Stimulated activated CD8-positive, alpha-beta memory T cell treated with anti-CD3 and anti-CD28 coated beads, Interleukin-12 subunit alpha, Interleukin-12 subunit beta, amount 100 ng/mL, for 1 hour (primary cell): ENCODE measurements around the gene GGCX.
A peak's percentile ranks its signal among the peaks of the same experiment; 100 is the strongest.
"Not testable (repeated sequence)": the region's sequence is repeated elsewhere in the genome, so short reads cannot be mapped to it uniquely, and the experiment has no call there.

ENCODE experiments used
- DNase-seq: peaks from one replicate; pipeline ENCODE4 v3.0.0-alpha.2; 2020; ENCODE audit warnings: low read depth

Gene GGCX

DNA sequence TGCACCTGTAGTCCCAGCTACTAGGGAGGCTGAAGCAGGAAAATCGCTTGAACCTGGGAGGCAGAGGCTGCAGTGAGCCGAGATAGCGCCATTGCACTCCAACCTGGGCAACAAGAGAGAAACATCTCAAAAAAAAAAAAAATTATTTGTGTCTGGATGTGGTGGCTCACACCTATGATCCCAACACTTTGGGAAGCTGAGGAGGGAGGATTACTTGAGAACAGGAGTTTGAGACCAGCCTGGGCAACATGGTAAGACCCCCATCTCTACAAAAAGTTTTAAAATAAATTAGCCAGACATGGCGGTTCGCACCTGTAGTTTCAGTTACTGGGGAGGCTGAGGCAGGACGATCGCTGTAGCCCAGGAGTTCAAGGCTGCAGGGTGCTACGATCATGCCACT is 14.4 kb upstream of the GGCX start:
- no peak for DNase-seq

DNA sequence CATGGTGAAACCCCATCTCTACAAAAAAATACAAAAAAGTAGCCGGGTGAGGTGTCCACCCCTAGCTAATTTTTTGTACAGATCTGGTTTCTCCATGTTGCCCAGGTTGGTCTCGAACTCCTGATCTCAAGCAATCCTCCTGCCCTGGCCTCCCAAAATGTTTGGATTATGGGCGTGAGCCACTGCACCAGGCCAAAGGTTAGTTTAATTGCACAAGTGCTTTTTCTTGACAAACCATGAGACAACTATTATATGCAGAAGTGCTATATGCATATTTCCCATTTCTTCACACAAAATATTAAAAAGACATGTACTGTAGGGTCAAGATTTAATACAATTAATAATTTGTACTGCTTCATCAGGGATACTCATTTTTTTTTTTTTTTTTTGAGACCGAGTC is 5.0 kb upstream of the GGCX start:
- DNase-seq = no peak

DNA sequence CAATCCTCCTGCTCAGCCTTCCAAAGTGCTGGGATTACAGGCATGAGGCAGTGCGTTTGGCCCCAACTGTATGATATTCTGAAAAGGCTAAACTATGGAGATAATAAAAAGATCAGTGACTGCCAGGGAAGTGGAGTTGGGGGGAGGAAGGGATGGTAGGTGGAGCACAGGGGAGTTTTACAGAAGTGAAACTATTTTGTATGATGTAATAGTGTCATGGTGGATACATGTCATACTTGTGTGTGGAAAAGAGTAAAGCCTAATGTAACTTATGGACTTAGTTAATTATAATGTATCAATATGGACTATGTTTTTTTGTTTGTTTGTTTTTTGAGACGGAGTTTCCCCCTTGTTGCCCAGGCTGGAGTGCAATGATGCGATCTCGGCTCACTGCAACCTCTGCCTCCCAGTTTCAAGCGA is 2.9 kb upstream of the GGCX start:
- no peak for DNase-seq

DNA sequence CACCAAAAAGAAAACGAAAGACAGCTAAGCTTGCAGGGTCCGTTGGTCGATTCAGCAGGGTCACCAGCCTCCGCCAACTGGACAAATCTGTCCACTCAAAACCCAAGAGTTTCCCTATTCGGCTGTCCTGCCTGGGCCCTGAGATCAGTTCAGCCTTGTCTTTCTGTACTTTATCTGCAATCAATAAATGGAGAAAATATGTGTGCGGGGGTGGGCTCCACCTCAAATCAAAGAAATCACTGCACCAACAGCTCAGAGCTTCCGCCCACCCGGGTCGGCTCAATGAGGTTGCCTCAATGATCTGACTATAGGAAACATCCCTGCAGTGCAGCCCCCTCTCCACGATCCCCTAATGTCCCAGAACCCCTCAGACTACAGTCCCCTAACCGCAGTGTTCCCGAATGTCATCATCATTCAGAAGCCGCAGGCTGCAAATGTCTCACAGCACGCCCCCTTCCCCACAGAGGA is 447 bp downstream of the GGCX start:
- DNase-seq = no peak

DNA sequence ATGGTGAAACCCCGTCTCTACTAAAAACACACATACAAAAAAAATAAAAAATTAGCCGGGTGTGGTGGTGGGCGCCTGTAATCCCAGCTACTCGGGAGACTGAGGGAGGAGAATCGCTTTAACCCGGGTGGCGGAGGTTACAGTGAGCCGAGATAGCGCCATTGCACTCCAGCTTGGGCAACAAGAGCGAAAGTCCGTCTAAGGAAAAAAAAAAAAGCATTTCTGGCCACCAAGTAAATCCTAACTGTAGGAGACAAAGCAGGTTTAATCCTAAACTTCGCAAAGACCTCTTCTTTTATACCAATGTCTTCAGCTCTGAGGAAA is 928 bp downstream of the GGCX start:
- DNase-seq = not testable (repeated sequence)

DNA sequence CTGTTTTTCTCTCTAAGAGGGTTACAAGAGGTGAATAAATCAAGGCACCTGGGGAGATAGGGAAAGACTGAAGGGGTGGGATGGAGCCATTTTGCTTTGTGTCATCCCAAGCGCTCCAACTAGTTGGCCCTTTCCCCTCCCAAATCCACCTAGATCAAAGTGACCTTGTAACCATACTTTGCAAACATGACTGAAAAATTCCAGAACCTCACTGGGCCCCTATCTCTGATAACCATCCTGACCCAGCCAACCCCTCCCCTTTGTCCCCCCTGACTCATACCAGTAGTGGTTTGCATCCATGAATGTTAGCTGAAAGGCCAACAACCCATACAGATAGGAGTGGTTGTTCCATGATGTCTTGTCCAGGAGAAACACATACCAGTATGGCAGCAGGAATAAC is 3.1 kb downstream of the GGCX start:
- DNase-seq = no peak

DNA sequence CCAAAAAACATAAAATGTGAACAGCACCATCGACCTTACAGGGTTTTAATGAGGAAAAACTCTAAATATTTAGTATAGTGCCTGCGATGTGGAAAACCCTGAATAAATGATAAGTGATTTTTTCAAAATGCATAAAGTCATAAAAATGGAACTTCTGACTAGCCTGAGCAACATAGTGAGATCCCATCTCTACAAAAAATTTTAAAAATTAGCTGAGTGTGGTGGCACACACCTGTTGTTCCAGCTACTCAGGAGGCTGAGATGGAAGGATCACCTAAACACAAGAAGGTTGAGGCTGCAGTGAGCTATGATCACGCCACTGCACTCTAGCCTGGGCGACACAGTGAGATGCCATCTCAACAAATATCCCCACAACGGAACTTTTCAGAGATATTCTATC is 4.2 kb downstream of the GGCX start:
- DNase-seq = no peak

DNA sequence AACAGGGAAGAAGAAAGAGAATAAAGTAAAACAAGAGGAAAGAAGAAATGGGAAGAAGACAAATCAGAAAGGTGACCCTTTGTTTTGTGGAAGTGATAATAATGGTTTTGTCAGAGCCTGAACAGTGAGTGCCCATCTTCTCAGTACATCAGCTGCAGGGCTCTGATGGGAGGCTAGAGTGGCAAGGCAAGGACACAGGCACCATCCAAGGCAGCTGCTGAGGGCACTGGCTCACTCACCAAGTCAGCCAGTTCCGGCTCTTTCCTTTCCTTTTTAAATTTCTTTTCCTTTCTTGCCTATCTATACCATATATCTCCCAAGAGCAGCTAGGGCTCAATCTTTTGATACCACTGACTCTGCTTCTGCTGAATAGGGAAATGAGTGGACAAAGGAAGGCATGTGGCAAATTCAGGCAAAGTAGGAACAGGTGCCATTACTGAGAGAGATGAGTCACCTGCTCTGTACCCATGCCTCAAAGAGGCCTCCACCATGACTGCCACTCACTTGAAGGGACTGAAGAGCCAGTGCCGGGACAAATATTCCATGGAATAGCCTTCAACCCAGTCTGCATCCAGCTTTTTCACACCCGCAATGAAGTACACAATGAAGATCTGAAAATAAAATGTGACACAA is 6.2 kb downstream of the GGCX start:
- DNase-seq = no peak

DNA sequence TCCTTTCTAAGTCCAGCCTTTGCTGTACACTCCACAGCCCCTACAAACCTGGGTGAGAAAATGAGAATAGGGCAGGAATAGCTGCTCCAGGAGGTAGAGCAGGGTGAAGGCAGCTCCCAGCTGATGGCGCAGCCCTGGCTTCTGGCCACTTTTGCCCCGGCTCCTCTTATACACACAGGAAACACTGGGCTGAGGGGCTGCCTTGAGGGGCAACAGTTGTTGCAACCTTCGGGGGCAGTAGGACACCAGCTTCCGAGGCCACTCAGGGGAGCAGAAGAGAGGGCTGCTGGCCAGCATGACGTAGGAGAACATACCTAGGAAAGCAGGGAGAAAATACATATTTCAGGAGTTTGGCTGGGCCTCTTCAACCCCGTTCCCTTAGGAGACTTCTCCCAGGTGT is 8.1 kb downstream of the GGCX start:
- no peak for DNase-seq

DNA sequence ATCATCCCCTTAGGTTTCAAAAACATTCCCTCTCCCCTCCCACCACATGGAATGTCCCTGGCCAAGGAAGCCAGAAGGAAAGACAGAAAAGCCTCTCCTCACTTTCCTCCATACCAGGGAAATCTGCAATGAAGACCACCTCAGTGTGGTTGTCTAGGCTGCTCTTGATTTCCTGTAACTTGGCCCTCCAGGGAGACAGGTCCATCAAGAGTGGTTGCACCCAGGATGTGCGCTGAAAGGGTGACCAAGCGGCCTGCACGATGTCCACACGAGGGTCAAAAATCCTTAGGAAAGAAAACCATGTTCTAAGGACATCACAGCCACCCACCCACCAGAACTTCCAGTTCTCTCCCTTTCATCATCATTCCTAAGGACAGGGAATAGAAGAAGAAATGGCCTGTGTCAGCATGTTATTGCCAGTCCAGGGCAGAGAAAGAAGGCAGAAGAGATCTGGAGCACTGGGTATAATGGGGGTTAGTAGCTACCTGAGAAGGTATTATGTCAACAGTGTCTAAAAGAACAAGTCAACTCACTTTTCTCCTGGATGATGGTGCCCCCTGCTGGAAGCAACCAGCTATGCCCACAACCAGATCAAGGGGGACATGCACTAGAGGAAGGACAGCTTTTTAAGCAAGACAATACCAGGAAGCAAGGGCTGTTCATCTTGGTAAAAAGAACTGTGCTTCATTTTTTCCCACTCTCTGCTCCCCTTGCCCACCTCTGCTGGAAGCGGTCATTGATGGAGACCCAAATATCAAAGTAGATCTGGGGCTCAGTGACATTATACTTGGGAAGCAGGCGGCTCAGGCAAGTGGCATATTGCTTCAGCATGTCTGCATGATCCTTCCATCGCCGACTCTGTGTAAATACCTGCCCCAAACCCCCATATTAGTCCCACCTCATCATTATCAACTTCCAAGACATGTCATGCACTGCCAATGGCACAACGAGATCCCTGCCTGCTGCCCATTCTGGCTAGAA is 9.3 kb downstream of the GGCX start:
- peak; percentile 89 for DNase-seq

DNA sequence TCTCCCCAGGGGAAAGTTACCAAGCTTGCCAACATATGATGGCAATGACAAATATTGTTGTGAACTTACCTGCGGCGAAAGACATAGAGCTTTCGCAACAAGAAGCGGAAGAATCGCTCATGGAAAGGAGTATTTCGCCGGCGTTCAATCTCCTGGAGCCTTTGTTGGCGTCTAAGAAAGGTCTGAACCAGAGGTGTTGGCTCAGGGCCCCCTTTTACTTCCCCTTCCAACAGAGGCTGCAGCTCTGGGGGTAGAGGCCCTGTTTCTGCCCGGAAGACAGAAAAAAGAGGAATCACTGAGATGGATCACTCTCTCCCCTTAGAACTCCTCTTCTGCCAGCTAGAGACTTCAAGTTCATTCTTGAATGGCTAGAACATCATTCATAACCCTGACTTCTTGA is 10.8 kb downstream of the GGCX start:
- DNase-seq = no peak

DNA sequence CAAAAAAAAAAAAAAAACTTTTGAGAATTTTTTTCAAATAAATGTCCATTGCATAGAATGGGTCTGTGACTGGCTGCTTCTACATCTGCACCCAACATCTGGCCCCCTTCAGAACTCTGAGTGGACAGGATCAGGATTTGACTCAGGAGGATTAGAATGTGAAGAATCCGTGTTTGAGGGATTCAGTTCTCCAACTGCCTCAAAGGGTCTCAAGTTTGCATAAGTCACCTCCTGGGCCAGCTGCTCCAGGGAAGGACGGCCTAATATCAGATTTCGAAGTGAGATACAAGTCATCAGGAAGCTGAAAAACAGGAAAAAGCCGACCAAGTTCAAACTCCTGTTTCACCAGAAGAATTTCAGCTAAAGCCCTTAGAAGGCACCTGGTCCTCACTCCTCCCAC is 11.5 kb downstream of the GGCX start:
- DNase-seq = no peak

DNA sequence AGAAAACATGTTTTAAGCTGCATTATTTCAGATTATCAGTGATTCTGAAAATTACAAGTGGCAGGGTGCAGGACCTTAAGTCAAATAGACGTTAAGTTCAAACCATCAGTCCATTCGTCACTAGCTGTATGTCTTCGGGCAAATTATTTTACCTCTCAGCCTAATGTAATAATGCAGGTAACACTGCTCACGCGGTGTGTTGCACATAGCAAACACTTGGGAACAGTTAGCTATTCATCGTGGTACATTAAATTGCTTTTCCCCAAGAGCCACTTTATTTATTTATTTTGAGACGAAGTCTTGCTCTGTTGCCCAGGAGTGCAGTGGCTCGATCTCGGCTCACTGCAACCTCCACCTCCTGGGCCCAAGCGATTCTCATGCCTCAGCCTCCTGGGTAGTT is 12.2 kb downstream of the GGCX start:
- DNase-seq = no peak

DNA sequence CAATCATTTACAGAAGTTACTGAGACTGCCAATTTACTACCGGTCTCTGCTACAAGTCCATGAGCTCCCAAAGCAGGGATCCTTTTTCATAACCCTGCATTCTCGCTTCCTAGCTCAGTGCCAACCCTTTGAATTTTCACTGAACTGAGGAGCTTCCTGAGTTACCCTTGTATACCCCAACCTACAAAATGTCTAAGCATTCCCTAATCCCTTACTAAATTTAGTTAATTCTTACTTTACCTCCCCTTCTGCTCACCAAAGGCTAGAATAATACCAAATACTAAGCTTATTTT is 12.7 kb downstream of the GGCX start:
- DNase-seq = no peak

DNA sequence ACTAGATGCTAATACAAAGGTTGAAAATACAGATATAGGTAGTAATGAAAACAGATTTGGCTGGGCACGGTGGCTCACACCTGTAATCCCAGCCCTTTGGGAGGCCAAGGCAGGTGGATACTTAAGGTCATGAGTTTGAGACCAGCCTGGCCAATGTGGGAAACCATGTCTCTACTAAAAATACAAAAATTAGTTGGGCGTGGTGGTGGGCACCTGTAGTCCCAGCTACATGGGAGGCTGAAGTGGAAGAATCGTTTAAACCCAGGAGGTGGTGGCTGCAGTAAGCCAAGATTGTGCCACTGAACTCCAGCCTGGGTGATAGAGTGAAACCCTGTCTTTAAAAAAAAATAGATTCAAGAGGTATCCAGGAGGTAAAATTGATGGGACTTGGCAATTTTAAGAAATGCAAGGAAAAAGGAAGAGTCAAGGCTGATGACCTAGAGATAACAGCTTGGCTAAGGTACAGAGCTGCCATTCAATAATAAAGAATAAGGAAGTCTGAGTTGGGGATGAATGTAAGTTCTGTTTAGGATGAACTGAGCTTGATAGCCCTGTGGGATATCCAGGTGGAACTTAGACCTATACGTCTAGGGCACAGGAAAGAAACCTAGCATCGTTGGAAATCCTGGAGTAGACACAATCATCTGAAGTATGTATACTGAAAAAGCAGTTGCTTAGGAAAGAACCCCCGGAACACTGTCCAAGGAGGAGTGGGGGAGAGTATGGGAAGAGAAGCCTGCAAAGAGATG is 13.3 kb downstream of the GGCX start:
- no peak for DNase-seq

DNA sequence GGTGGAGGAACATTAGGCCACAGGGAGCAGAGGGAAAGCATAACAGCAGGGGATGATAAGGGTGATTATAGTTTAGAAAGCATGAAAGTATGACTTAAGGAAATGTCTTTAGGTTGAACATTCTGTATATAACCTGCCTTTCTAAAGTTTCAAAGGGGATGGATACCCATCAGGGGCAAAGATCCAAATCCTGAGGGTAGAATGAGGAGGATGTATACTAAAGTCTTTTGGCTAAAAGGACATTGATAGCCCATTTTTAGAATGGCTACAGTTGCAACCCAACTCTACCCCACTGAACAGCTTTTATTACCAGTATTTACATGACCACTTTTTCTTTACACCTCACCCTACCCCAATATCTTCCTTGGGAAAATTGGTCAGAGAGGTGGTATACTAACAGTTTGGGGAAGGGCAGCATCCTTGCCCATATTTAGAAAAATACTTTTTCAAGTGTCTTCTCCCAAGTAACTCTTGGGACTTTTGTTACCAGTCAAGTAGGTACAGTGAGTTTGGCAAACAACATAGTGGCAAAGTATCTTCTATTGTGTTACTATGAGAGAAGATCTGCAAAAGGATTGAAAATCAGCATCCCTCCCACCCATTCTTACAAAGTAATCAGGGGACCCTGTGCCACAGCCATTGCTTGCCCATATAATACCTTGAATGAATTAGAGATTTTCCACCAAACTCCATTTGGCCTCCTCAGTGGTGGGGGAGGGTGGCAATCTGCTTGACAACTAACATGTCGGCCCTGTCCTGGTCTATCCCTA is 14.0 kb downstream of the GGCX start:
- DNase-seq = no peak

DNA sequence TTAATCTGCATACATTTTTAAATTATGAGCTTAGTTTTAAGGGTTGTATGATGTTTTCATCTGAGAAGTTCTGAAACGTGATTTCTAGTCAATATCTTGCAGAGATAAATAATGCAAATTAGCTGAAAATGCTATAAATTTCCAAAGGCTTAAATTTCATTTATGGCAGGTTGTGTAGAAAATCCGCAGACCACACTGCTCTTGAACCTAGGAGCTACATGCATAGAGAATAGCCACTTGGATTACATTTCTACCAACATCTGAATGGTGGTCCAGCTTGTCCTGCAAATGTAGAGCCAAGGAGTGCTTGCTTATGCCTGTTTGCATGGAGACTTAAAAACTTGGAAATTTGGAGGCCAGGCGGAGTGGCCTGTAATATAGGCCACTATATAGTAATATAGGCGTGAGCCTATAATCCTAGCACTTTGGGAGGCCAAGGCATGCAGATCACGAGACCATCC is 15.5 kb downstream of the GGCX start:
- DNase-seq = no peak

DNA sequence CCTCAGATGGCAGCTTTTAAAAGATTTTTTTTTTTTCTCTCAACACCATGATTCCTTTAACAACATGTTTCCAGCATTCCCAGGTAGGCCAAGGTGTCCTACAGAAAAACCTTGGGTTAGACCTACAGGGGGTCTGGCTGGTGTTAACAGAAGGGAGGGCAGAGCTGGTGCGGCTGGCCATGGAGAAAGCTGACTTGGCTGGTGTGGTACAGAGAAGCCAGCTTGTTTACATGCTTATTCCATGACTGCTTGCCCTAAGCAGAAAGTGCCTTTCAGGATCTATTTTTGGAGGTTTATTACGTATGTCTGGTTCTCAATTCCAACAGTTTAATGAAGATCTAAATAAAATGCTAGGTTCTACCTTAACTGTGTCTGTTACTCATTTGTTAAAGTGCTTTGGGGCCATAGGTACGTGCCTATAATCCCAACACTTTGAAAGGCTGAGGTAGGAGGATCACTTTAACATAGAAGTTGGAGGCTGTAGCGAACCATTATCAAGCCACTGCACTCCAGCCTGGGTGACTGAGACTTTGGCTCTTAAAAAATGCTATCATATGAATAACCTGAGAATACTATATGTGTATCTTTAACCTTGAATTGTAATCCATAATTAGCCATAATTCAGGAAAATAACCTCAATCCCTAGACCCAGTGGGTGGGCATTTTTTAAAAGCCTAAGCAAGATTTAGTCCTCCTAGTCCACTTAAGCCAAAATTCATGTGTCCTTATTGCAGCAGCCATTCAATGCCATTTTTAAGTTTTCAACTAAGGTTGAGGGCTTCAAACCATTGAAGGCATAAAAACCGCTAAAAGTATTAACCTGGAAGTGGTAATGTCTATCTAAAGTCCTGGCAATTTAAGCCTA is 16.1 kb downstream of the GGCX start:
- DNase-seq = not testable (repeated sequence)

DNA sequence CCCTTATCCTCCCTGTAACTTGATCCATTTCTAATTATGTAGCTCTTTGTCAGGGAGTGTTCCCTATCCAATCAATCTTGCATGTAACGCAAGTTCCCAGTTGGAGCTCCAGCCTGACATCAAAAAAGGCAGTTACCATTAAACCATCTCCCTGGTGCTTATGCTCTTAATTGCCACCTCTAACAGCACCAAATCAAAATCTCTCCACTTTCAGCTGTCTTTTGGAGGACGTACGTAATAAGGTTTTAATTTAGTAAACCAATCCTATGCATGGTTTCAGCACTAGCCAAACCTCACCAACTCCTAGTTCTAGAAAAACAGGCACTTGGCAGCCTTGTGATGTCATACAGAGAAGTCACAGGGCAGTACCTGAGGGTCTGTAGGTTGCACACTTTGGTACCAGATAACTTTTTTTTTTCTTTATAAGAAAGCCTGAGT is 17.0 kb downstream of the GGCX start:
- DNase-seq = not testable (repeated sequence)

DNA sequence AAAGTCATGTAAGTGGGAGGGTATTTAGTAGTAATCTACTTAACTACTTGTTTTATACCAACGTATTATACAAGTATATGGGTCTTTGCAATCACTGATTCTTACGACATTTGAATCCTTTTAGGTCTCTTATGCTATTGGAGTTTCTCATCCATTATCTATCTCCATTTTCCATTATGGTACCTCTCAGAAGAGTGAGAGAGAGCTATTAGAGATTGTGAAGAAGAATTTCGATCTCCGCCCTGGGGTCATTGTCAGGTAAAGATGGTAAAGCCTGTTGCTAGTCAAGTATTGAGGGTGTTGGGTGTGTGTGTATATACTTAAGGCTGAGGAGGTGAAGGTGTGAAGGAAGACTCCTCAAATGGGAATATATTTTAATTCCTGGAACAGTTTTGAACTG is 18.5 kb downstream of the GGCX start:
- DNase-seq = no peak
